HepG2 (cell line): ENCODE data around the gene ABHD17C. TPM values are rescaled to one million over a fixed set of nuclear protein-coding genes. Genes with fewer than 3 reads are reported as not detected.

ENCODE experiments used
- ARID2 ChIP-seq: sonication (generic); formaldehyde crosslinking; IDR thresholded peaks from 2 replicates; pipeline ENCODE4 v1.8.1; 2022; ENCODE audit warnings: mild to moderate bottlenecking, missing genetic modification reagents, borderline replicate concordance
- ARNT ChIP-seq: fragments of 450-650 bp; IDR thresholded peaks from 2 replicates; pipeline ENCODE4 v1.6.1; 2017
- DPF2 ChIP-seq: sonication (generic); formaldehyde crosslinking; IDR thresholded peaks from 2 replicates; pipeline ENCODE4 v1.4.0; 2020; ENCODE audit warnings: mild to moderate bottlenecking, low read depth, missing genetic modification reagents, borderline replicate concordance
- FOSL2 ChIP-seq: sonication (generic); formaldehyde crosslinking; IDR thresholded peaks from 2 replicates; pipeline ENCODE4 v1.4.0; 2020; ENCODE audit warnings: missing genetic modification reagents
- KMT2B ChIP-seq: IDR thresholded peaks from 2 replicates; pipeline ENCODE4 v1.6.1; 2016; ENCODE audit warnings: missing genetic modification reagents, missing compliant biosample characterization
- MEIS1 ChIP-seq: sonication (generic); formaldehyde crosslinking; IDR thresholded peaks from 2 replicates; pipeline ENCODE4 v1.9.0; 2021; ENCODE audit warnings: mild to moderate bottlenecking, missing genetic modification reagents, moderate library complexity, borderline replicate concordance
- PRPF4 ChIP-seq: fragments of 200-400 bp; formaldehyde crosslinking; IDR thresholded peaks from 2 replicates; pipeline ENCODE4 v1.6.1; 2016; ENCODE audit warnings: low read length, low read depth; ENCODE audit not compliant: poor library complexity, severe bottlenecking
- RNF219 ChIP-seq: sonication (generic); formaldehyde crosslinking; IDR thresholded peaks from 2 replicates; pipeline ENCODE4 v1.5.0; 2020; ENCODE audit warnings: mild to moderate bottlenecking, missing genetic modification reagents
- RXRB ChIP-seq: IDR thresholded peaks from 2 replicates; pipeline ENCODE4 v1.6.1; 2016; ENCODE audit warnings: borderline replicate concordance, missing genetic modification reagents, missing compliant biosample characterization
- TOPORS ChIP-seq: sonication (generic); formaldehyde crosslinking; IDR thresholded peaks from 2 replicates; pipeline ENCODE4 v1.8.0; 2023; ENCODE audit warnings: mild to moderate bottlenecking, missing genetic modification reagents
- ZFP36L1 ChIP-seq: sonication (generic); formaldehyde crosslinking; IDR thresholded peaks from 2 replicates; pipeline ENCODE4 v1.8.0; 2022; ENCODE audit warnings: mild to moderate bottlenecking, missing genetic modification reagents, moderate library complexity
- ZFP90 ChIP-seq: sonication (generic); formaldehyde crosslinking; IDR thresholded peaks from 2 replicates; pipeline ENCODE4 v1.8.0; 2022; ENCODE audit warnings: missing genetic modification reagents, mild to moderate bottlenecking, inconsistent platforms, borderline replicate concordance
- ZNF230 ChIP-seq: sonication (generic); formaldehyde crosslinking; IDR thresholded peaks from 2 replicates; pipeline ENCODE4 v1.4.0; 2020; ENCODE audit warnings: mild to moderate bottlenecking, missing genetic modification reagents
- ZNF367 ChIP-seq: sonication (generic); formaldehyde crosslinking; IDR thresholded peaks from 2 replicates; pipeline ENCODE4 v1.4.0; 2020; ENCODE audit warnings: missing genetic modification reagents, borderline replicate concordance
- ZNF549 ChIP-seq: sonication (generic); formaldehyde crosslinking; IDR thresholded peaks from 2 replicates; pipeline ENCODE4 v1.5.0; 2020; ENCODE audit warnings: missing genetic modification reagents
- ZNF574 ChIP-seq: sonication (generic); formaldehyde crosslinking; IDR thresholded peaks from 2 replicates; pipeline ENCODE4 v1.4.0; 2020; ENCODE audit warnings: missing genetic modification reagents
- ZNF607 ChIP-seq: sonication (generic); formaldehyde crosslinking; IDR thresholded peaks from 2 replicates; pipeline ENCODE4 v1.5.1; 2020; ENCODE audit warnings: missing genetic modification reagents, mild to moderate bottlenecking, borderline replicate concordance
- ZSCAN12 ChIP-seq: sonication (generic); formaldehyde crosslinking; IDR thresholded peaks from 2 replicates; pipeline ENCODE4 v1.9.0; 2021; ENCODE audit warnings: mild to moderate bottlenecking, missing genetic modification reagents
- polyA plus RNA-seq, 8 experiments: library from polyadenylated mRNA; depleted of rRNA in 3 of 8; stranded (reverse) in 7 of 8; unstranded in 1 of 8; fragments of >200 nt; fragmentation: Illumina TruSeq in 4 of 8; extraction: Trizol in 4 of 8; gene quantifications; 2 replicates each; pipeline versions ENCODE4 v1.2.1 to v1.2.3, GENCODE V29; 2011 to 2016; ENCODE audit warnings: low read depth in 4 of 8, missing spikeins in 1 of 8, mixed read lengths in 1 of 8; ENCODE audit not compliant: insufficient read depth in 1 of 8
- total RNA-seq, 5 experiments: library from RNA; depleted of rRNA; stranded (reverse); fragments of >200 nt; fragmentation: Illumina TruSeq; extraction: Trizol; gene quantifications; 2 replicates each; pipeline ENCODE4 v1.2.3, GENCODE V29; 2016; ENCODE audit warnings: low read depth in 1 of 5
- TF ChIP-seq, protein P1 (sequence below): IDR thresholded peaks from 2 replicates; pipeline ENCODE4 v1.6.1; 2016; ENCODE audit warnings: mild to moderate bottlenecking, missing biosample characterization, missing genetic modification reagents
- TF ChIP-seq, protein P2 (sequence below): sonication (generic); formaldehyde crosslinking; IDR thresholded peaks from 2 replicates; pipeline ENCODE4 v1.8.0; 2022; ENCODE audit warnings: mild to moderate bottlenecking, missing genetic modification reagents, moderate library complexity
- TF ChIP-seq, protein P3 (sequence below): sonication (generic); formaldehyde crosslinking; IDR thresholded peaks from 2 replicates; pipeline ENCODE4 v1.5.0; 2020; ENCODE audit warnings: missing genetic modification reagents

Gene ABHD17C
- total and polyA plus RNA-seq, 2 of the 13 experiments (the other 11 are each of a cell fraction or from before 2014, with no cell fraction given) = 2.9 to 3.9 TPM

- TF ChIP-seq, protein P1, sequence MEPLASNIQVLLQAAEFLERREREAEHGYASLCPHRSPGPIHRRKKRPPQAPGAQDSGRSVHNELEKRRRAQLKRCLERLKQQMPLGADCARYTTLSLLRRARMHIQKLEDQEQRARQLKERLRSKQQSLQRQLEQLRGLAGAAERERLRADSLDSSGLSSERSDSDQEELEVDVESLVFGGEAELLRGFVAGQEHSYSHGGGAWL (CRISPR knock-in tag) = peak; percentile 98
- TF ChIP-seq MEIS1 (peak; percentile 84), ZNF607 (CRISPR knock-in tag) (peak; percentile 95), ZFP36L1 (CRISPR knock-in tag) (peak; percentile 86), DPF2 (no peak), TOPORS (CRISPR knock-in tag) (0 out of 2 replicates have a peak, but pooled peaks have one; percentile 70), ZFP90 (CRISPR knock-in tag) (peak; percentile 97), KMT2B (CRISPR knock-in tag) (peak; percentile 89), ZNF574 (CRISPR knock-in tag) (peak; percentile 88), ZNF230 (CRISPR knock-in tag) (peak; percentile 94), ZNF549 (no peak), ZNF367 (peak; percentile 95; the same call in 1 of the 2 replicates), FOSL2 (CRISPR knock-in tag) (peak; percentile 65), RNF219 (peak; percentile 75; the same call in 1 of the 2 replicates), RXRB (CRISPR knock-in tag) (peak; percentile 70; the same call in 1 of the 2 replicates), ARID2 (CRISPR knock-in tag) (peak; percentile 86), ZSCAN12 (CRISPR knock-in tag) (peak; percentile 98), PRPF4 (no peak), ARNT (no peak)
- TF ChIP-seq, protein P2, sequence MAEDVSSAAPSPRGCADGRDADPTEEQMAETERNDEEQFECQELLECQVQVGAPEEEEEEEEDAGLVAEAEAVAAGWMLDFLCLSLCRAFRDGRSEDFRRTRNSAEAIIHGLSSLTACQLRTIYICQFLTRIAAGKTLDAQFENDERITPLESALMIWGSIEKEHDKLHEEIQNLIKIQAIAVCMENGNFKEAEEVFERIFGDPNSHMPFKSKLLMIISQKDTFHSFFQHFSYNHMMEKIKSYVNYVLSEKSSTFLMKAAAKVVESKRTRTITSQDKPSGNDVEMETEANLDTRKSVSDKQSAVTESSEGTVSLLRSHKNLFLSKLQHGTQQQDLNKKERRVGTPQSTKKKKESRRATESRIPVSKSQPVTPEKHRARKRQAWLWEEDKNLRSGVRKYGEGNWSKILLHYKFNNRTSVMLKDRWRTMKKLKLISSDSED = peak; percentile 68; the same call in 1 of the 2 replicates
- TF ChIP-seq, protein P3, sequence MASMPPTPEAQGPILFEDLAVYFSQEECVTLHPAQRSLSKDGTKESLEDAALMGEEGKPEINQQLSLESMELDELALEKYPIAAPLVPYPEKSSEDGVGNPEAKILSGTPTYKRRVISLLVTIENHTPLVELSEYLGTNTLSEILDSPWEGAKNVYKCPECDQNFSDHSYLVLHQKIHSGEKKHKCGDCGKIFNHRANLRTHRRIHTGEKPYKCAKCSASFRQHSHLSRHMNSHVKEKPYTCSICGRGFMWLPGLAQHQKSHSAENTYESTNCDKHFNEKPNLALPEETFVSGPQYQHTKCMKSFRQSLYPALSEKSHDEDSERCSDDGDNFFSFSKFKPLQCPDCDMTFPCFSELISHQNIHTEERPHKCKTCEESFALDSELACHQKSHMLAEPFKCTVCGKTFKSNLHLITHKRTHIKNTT (CRISPR knock-in tag) = no peak
Measured at GRCh38 chr15:80780416-80781221, 85.5 kb downstream of the ABHD17C start (continued).
